HG03108 (cell line): Measurements from ENCODE around the gene CDK16.

Source experiments
- ATAC-seq: cut with Tn5 transposase; IDR thresholded peaks from one replicate; pipeline ENCODE4 v1.9.1; 2021; ENCODE audit warnings: moderate library complexity; ENCODE audit not compliant: unreplicated experiment

Gene CDK16

DNA sequence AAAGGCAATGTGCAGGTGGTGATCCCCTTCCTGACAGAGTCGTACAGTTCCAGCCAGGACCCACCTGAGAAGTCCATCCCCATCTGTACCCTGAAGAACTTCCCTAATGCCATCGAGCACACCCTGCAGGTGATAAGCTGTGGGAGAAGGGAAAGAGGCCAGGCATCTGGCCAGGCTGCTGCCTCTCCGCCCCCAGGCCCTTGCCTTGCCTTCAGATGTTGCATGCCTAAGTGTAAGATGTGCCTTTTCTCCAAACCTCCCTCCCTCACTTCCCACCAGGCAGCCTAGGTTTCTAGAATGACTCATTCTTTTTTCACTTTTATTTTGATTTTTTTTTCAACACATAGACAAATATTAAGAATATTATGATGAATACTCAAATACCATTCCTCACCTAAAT lies 12.2 kb upstream of the CDK16 start:
- no peak for ATAC-seq

DNA sequence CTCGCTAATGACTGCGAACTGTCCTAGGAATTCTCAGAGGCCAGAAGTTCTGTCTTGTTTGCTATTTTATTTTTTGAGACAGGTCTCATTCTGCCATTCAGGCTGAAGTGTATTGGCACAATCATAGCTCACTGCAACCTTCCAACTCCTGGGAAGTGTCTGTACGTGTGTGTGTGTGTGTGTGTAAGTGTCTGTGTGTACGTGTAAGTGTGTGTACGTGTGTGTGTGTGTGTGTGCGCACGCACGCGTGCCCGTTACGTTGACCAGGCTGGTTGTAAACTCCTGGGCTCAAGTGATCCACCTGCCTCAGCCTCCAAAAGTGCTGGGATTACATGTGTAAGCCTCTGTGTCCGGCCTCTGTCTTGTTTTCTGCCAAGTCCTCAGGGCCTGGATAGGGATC lies 10.4 kb upstream of the CDK16 start:
- ATAC-seq, result no peak

DNA sequence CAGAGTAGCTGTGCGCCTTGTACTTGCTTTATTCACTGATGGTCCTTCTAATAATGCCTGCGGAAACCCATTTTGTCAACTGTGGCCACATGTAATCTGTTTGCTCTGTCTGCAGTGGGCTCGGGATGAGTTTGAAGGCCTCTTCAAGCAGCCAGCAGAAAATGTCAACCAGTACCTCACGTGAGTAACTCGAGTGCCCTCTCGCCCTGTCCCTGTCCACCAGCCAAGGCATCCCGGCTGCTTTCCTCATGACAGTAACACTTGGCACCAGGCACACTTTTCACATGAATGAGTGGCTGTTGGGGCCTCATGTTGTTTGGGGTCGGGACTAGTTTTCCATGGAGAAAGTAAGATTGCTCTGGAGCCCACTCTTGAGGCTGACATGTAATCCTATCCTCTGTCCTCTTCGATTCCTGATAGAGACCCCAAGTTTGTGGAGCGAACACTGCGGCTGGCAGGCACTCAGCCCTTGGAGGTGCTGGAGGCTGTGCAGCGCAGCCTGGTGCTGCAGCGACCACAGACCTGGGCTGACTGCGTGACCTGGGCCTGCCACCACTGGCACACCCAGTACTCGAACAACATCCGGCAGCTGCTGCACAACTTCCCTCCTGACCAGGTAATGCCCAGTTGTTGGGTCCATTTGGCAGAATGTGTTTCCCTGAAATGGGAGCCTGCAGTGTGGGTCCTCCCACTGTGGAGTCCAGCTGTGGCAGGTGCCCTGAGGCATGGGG lies 8.8 kb upstream of the CDK16 start:
- ATAC-seq, result no peak

DNA sequence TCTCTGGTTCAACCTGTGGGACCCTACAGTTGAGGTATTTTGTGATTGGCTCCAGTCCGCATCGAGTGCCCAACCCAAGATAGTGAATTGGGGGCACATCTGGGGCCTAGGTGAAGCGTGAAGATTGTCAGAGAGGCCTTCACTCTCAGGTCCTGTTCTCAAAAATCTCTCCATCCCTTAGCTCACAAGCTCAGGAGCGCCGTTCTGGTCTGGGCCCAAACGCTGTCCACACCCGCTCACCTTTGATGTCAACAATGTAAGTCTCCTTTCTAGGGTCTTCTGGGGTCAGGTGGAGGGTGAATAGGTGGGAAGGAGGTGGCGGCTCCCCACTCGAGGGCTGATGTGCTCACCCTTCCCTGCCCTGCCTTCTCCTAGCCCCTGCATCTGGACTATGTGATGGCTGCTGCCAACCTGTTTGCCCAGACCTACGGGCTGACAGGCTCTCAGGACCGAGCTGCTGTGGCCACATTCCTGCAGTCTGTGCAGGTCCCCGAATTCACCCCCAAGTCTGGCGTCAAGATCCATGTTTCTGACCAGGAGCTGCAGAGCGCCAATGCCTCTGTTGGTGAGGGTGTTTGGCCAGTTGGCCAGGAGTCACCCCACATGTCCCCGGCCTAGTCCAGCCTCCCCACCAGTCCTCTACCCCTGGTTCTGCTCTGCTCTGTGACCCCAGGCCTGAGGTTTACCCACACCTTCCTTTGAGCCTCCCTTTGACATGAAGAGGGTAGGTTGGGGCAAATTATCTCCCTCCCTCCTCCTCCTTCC lies 7.6 kb upstream of the CDK16 start:
- ATAC-seq, result no peak

DNA sequence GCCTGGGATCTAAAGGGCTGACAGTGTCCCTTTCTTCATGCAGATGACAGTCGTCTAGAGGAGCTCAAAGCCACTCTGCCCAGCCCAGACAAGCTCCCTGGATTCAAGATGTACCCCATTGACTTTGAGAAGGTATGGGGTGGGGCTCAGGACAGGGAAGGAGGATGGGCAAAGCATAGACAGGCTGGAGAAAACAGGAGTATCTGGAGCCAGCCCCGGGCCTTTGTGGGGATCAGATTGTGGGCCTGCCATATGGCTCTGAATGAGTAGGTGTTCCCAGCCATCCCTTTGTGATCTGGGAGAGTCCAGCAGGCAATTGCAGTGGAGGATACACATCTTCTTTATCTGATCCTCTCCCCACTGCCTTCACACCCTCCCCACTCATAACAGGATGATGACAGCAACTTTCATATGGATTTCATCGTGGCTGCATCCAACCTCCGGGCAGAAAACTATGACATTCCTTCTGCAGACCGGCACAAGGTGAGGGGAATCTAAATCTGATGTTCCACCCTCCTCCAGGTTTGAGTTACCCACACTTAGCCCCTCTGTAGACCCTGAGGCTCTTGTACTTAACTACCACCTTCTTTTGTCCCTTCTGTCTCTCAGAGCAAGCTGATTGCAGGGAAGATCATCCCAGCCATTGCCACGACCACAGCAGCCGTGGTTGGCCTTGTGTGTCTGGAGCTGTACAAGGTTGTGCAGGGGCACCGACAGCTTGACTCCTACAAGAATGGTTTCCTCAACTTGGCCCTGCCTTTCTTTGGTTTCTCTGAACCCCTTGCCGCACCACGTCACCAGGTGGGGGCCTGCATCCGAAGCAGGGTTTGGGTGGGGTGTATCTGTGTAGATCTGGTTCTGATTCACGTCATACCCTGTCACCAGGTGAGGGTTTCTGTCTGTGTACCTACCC lies 5.8 kb upstream of the CDK16 start:
- ATAC-seq, result no peak

DNA sequence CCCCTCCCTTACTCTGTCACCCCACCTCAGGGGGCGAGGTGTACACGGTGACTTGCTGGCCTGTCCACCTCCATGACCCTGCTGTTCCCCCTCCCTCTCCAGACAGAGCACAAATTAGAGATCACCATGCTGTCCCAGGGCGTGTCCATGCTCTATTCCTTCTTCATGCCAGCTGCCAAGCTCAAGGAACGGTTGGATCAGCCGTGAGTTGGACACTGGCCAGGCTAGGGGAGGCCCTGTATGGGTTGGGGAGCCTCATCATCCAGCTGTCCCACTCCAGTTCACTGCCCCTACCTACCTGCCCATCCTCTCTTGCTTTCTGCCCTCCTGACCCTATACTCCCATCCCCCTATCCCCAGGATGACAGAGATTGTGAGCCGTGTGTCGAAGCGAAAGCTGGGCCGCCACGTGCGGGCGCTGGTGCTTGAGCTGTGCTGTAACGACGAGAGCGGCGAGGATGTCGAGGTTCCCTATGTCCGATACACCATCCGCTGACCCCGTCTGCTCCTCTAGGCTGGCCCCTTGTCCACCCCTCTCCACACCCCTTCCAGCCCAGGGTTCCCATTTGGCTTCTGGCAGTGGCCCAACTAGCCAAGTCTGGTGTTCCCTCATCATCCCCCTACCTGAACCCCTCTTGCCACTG lies 3.9 kb upstream of the CDK16 start:
- no peak for ATAC-seq

DNA sequence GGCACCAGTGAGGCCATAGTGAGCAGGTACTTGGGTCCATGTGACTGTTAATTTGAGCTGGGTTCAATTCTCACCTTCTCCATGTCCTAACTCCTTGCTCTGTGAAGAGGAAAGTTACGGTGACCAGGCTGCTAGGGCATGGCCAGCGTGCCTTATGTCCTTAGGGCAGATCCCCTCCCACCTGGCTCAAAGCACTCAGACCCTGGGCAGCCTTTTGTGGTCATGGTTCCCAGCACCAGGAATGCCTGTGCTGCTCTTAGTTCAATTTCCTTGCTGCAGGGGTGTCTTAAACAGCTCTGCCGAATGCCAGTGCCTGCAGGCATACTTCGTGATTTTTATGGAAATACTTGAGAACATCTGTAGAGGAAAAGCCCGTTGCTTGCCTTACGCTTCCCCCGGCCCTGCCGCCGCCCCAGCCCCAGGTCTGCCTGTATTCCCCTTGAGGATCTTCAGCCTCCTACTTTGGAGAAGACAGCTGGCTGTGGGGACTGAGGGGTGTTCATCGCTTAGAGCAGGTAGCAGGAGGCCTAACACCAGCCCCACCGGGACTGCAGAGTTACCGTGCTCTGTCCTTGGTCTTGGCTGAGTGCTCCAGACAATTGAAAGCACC lies 3.1 kb upstream of the CDK16 start:
- no peak for ATAC-seq

DNA sequence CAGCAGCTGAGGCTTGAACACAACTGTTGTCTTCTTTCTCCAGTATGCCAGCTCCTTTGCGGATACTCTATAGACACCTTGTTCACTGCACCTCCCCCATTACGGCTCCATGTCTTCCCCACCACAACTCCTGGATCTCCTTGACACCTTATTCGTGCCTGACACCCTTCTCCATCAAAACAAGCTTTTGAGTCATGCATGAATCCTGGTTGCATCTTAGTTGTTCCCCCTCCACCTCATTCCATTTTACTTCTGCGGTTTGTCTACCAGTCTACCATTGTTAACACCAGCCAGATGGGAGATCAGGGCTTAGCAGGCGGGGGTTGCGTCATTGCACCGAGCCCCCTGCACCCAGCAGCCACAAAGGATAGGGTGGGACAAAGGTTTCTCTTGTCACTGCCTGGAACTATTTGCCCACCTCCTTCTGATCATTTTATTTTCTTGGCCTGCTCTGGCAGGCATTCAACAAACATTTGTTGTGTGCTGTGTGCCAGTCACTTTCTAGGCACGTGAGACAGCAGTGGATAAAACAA lies 2.0 kb upstream of the CDK16 start:
- ATAC-seq, result no peak

DNA sequence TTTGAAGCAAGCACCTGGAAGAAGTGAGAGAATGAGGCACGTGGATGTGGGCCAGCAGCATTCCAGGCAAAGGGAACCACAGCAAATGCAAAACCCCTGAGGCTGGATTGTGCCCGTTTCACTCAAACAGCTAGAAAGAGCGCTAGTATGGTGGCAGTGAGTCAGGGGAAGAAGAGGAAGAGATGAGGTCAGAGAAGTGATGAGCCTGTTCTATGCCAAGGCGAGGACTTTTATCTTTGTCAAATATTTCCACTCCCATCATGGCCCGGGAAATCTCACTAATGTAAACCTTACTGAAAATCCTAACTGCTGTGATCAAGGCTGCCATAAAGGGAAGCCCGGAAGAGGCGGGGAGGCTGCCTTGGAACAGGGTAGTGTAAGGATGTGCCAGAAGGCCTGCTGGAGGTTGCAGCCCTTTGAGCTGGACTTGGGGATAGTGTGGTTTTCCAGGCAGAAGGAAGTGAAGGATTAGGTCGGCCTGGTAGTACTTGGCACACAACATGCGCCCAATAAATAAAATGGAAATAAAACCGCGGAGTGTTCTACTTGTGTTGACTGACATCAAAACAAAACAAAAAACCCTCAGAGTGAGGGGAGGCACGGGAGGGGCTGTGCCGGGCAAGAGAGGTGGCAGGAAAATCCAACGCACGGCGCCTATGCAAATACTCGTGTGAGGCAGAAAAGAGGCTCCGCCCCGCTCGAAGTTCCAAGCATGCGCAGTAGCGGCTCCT lies 1.2 kb upstream of the CDK16 start:
- ATAC-seq, result no peak

DNA sequence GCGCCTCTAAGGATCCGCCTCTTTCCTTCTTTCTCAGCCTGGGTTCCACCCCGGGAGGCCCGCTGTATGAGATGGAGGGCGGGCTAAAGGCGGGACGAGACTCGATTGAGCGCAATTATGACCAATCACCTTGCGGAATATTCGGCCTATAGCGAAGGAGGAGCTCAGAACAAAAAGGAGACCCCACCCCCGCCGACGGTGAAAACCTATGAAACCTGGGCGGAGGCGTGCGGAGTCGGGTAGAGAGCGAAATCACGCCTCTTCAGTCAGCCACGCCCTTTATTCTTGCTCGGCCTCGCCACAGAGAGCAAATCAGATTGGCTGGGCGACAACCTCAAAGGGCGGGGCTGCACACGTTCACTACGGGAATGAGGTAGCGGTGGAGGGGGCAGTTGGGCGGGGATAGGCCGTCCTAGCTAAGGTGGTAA lies 615 bp upstream of the CDK16 start:
- ATAC-seq, result peak; percentile 83

DNA sequence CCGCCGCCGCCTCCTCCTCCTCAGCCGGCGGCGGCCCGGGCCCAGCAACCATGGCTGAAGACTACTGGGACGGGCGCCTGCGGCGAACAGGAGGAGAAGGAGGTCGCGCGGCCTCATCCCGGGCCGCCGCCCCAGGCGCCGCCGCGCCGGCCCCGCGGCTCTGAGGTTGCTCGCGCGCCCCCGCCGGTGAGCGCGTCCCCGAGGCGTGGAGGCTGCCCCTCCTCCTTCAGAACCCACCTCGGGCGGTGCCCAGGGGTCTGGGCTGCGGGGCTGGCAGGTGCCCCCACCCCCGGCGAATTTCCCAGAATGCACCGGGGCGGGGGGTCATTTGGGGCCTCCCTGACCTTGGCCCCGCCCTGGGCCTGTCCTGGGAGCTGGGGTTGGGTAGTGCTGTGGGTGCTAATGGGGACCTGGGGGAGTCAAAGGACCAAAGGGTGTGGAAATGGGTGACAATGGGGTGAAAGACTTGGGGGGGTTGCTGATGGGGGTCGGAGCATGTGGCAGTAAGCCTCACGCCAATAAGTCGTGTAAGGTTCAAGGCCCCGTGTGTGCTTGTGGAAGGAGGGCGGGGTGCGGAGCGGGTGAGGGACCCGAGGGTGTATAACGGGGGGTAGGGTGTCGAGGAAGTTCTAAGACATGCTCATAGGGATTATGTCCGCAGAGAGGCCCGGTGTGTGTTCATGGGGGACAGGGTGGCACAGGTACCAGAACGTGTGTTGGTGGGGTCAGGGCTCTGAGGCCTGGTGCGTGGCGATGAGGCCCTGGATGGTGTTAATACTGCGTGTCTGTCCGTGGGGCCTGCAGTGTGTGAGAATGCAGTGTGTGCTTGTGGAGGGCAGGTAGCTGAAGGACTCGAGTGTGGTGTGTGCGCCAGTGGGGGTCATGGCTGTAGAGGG lies 687 bp downstream of the CDK16 start:
- ATAC-seq, result no peak

DNA sequence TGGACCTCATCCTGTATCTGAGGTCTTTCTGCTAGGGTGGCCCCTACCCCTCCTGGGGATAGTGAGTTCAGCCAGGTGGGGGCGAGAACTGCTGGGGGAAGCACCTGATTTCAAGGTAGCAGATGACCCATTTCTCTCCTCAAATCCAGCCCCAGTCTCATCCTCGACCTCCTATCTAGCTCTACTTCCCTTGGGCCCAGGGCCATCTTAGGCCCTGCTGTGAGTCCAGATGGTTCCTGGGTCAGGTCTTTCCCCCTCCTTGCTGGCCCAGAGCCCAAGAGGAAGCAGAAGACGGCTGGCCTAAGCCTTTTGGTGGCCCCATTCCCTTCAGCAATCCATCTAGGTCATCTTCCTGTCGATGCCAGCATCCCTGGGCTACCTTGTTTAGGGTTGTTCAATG lies 3.3 kb downstream of the CDK16 start:
- ATAC-seq, result no peak

DNA sequence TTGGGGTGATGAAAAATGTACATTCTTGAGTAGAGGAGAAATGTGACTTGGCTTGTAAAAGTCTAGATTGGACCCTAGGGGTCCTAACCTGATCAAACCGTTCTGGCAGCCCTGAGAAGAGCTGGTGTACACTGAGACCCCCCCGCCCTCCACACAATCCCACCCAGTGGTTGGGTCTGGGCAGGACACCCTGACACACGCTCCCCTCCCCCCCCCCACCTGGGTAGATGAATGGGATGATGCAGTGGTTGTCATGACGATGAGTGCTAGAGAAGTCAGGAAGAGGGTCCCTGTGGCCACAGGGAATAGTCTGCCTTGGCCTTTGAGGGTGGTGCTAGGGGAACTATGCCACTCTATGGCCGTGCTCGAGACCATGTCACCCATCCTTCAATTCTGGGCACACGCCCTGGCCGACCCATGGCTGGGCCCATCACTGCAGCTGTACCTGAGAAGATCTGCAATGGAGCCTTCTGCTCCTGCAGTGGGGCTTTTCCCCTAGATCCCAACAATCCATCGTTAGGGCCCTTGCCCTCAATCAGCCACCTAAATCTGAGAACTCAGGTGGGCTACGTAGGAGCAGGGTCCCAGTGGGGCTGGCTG lies 4.4 kb downstream of the CDK16 start:
- ATAC-seq, result no peak

DNA sequence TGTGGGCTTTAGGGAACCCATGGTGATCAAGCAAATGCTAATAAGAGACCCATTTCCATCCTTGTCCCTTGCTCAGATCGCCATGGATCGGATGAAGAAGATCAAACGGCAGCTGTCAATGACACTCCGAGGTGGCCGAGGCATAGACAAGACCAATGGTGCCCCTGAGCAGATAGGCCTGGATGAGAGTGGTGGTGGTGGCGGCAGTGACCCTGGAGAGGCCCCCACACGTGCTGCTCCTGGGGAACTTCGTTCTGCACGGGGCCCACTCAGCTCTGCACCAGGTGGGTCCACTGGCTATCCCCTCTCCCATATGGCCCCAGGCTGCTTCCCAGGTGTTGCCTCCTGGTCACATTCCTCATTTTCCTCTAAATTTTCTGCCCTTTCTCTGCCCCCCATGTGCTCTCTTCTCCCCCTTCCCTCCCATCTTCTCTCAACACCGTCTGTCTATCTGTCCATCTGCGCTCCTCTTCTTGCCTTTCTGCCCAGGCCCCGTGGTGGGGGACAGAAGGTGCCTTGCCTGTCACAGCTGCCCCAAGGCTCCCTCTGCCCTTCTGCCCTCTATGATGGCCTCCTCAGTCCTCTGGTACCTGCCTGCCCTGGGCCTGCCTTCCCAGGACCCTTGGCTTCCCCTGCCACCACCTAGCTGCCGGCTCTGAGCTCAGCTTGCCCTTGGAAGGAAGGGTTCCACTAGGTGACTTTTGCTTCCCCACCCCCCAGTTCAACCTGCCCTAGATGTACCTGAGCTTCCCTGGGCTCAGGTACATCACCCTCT lies 5.2 kb downstream of the CDK16 start:
- no peak for ATAC-seq

DNA sequence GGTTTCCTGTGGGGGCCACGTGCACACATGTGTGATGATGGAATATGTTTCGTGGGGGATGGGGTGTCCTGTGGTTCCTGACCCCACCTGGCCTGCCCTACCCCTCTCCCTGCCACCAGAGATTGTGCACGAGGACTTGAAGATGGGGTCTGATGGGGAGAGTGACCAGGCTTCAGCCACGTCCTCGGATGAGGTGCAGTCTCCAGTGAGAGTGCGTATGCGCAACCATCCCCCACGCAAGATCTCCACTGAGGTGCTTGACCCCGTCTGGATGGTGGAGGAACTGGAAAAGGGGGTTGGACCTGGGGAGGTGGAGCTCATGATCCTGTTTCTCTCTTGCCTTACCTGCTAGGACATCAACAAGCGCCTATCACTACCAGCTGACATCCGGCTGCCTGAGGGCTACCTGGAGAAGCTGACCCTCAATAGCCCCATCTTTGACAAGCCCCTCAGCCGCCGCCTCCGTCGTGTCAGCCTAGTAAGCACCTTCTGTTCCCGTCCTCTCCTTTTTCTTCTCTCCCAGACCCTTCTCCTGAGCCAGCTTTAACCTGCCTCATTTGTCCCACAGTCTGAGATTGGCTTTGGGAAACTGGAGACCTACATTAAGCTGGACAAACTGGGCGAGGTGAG lies 5.9 kb downstream of the CDK16 start:
- no peak for ATAC-seq

DNA sequence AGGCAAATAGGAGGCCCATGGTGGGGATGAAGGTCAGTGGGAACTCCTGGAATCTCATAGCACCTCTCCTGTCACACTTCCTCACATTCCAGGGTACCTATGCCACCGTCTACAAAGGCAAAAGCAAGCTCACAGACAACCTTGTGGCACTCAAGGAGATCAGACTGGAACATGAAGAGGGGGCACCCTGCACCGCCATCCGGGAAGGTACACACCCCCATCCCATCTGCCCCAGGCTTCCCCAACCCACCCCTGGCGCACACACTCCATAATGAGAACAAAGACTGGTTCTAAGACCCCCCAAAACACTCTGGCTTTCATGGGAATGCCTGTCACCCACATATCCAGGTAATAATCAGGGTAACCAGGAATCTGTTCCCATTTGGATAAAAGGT lies 6.4 kb downstream of the CDK16 start:
- no peak for ATAC-seq

DNA sequence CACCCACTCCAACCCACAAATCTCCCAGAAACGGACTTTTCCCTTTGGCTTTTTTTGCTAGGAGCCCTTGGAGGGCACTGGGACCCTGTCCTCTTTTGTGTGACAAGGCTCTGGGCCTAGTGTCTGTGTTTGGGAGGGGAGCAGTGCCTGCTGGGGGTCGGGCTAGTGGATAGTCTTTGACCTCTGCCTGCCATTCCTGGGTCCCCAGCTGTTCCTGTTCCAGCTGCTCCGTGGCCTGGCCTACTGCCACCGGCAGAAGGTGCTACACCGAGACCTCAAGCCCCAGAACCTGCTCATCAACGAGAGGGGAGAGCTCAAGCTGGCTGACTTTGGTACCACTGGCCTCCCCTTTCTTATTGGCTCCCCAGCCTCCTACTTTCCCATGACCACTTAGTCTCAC lies 7.6 kb downstream of the CDK16 start:
- no peak for ATAC-seq
